ENCODE data around the gene CIB4.

- TF ChIP-seq ZNF76 (CRISPR knock-in tag; IDR thresholded peaks at IDR 0.05; ENCODE audit: borderline replicate concordance), result no peak
- TF ChIP-seq CTCF (IDR thresholded peaks at IDR 0.05 in 2 of 3, conservative IDR thresholded peaks at IDR 0.05 in 1 of 3; ENCODE audit: insufficient read depth in 2 of 3, low read depth in 1 of 3, low read length in 3 of 3), result no peak
- TF ChIP-seq NFE2L1 (tag; IDR thresholded peaks at IDR 0.05; ENCODE audit: borderline replicate concordance, low read depth), result no peak
- no peak for TF ChIP-seq L3MBTL2 (IDR thresholded peaks at IDR 0.05)
- no peak for TF ChIP-seq ZSCAN29 (IDR thresholded peaks at IDR 0.05)
- TF ChIP-seq PHF8 (IDR thresholded peaks at IDR 0.05; ENCODE audit: borderline replicate concordance, low read length), result no peak
- TF ChIP-seq KLF6 (CRISPR knock-in tag; IDR thresholded peaks at IDR 0.05; ENCODE audit: borderline replicate concordance), result no peak
- TF ChIP-seq TARDBP (IDR thresholded peaks at IDR 0.05), result no peak
These were observed 31.3 kb downstream of the CIB4 start for GRCh38 chr2:26609839-26610277.
